Measurements from ENCODE around the gene POLR1G.

- TF ChIP-seq ZNF8 (CRISPR knock-in tag; IDR thresholded peaks at IDR 0.05) (no peak), ZFP30 (CRISPR knock-in tag; IDR thresholded peaks at IDR 0.05) (no peak), TOX (CRISPR knock-in tag; IDR thresholded peaks at IDR 0.05; ENCODE audit: borderline replicate concordance) (no peak), GLIS3 (CRISPR knock-in tag; IDR thresholded peaks at IDR 0.05) (no peak)
- TF ChIP-seq, protein P1, sequence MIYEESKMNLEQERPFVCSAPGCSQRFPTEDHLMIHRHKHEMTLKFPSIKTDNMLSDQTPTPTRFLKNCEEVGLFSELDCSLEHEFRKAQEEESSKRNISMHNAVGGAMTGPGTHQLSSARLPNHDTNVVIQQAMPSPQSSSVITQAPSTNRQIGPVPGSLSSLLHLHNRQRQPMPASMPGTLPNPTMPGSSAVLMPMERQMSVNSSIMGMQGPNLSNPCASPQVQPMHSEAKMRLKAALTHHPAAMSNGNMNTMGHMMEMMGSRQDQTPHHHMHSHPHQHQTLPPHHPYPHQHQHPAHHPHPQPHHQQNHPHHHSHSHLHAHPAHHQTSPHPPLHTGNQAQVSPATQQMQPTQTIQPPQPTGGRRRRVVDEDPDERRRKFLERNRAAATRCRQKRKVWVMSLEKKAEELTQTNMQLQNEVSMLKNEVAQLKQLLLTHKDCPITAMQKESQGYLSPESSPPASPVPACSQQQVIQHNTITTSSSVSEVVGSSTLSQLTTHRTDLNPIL (CRISPR knock-in tag; IDR thresholded peaks at IDR 0.05; ENCODE audit: low read depth): no peak
Observed at GRCh38 chr19:45368737-45369340, 37.6 kb upstream of the POLR1G start.

All from SK-N-SH treated with all-trans-retinoic acid at 6 μM for 48 hours (cell line).